ENCODE data around the gene BMPR1B. TPM values are rescaled to one million over a fixed set of nuclear protein-coding genes. Genes with fewer than 3 reads are reported as not detected.

The BMPR1B gene
- total RNA-seq, 1 experiment from 2014 or later: not detected

- BruUV-seq (replicated peaks): no TSS peak
Measured at GRCh38 chr4:95129031-95129430, 371.3 kb downstream of the BMPR1B start.

More at GRCh38 chr4:95129031-95129430, 371.3 kb downstream of the BMPR1B start:
- Histone ChIP-seq H3K9me2 (ENCODE audit: insufficient read depth) (no peaks in the 10 kb centered on the region), H3K9ac (ENCODE audit: low read length) (no peak overlapping the region), H3K9me3 (ENCODE audit: control insufficient read depth in 1 of 2, insufficient read depth in 1 of 2, low read depth in 1 of 2, low read length in 2 of 2) (no peaks in the 10 kb centered on the region), H3K79me2 (ENCODE audit: insufficient read depth, low read length) (no peaks in the 10 kb centered on the region), H4K20me1 (ENCODE audit: insufficient read depth) (no peaks in the 10 kb centered on the region), H2AFZ (ENCODE audit: low read depth, low read length, poor library complexity, severe bottlenecking) (no peak overlapping the region), H3K27ac (ENCODE audit: low read depth, low read length) (no peak overlapping the region), H3K27me3 (ENCODE audit: insufficient read depth, low read length) (no peaks in the 10 kb centered on the region), H3K4me1 (ENCODE audit: control insufficient read depth in 1 of 2, insufficient read depth in 2 of 2, low read length in 2 of 2) (peaks cover 8% of the 10 kb centered on the region in 2 experiments; a peak in 3 of 4 replicates), H3K4me2 (ENCODE audit: low read length) (no peak overlapping the region), H3K36me3 (ENCODE audit: control insufficient read depth in 1 of 2, insufficient read depth in 2 of 2, low read length in 2 of 2) (no peaks in the 10 kb centered on the region), H3K4me3 (replicated peaks in 1 of 2; ENCODE audit: low read depth in 1 of 2, low read length in 2 of 2) (no peak overlapping the region)
- RAD21 ChIA-PET (ENCODE audit: low non-redundant PET in 1 of 2, low total read pairs in 2 of 2, uncharacterized antibody in 2 of 2, unreplicated experiment in 2 of 2): no interaction called here
- no peak for TF ChIP-seq EZH2 (IDR thresholded peaks at IDR 0.05)
- TF ChIP-seq FOSL1 (IDR thresholded peaks at IDR 0.05; ENCODE audit: low read depth): no peak
- TF ChIP-seq CBX3 (IDR thresholded peaks at IDR 0.05; ENCODE audit: low read depth): no peak
- TF ChIP-seq RAD21 (IDR thresholded peaks at IDR 0.05; ENCODE audit: low read depth): no peak
- TF ChIP-seq SP1 (IDR thresholded peaks at IDR 0.05; ENCODE audit: low read depth): no peak
- TF ChIP-seq REST (IDR thresholded peaks at IDR 0.05; ENCODE audit: low read depth): no peak
- no peak for TF ChIP-seq JUND (IDR thresholded peaks at IDR 0.05)
- TF ChIP-seq ATF3 (IDR thresholded peaks at IDR 0.05): no peak
- no peak for TF ChIP-seq ELF1 (IDR thresholded peaks at IDR 0.05; ENCODE audit: borderline replicate concordance, low read depth)
- no peak for TF ChIP-seq TCF7L2 (IDR thresholded peaks at IDR 0.05; ENCODE audit: borderline replicate concordance, extremely low read depth, insufficient read depth, insufficient read length)
- TF ChIP-seq SIN3A (IDR thresholded peaks at IDR 0.05; ENCODE audit: low read depth): no peak
- intact Hi-C loops (cut with micrococcal nuclease): loop anchor here (10.0 kb wide), 1 partner anchor 1334 kb away; no protein-coding TSS in a partner anchor
- DNase-seq (ENCODE audit: low read depth, low spot score) (no peak), ATAC-seq (no peak)
- POLR2A ChIA-PET: no interaction called here
- CTCF ChIA-PET: no interaction called here

Data from HCT116 (cell line).